NCI-H128 (cell line): ENCODE data around the gene NAT14.

ENCODE experiments used
- DNase-seq: peaks from one replicate; lab custom pipeline; 2025; ENCODE audit not compliant: unreplicated experiment; lab: John Stamatoyannopoulos, UW

The NAT14 gene

GRCh38 chr19:55453511-55454260, 31.3 kb upstream of the NAT14 start:
- no peak for DNase-seq

- DNase-seq: no peak
These were observed 30.2 kb upstream of the NAT14 start for GRCh38 chr19:55454787-55455243.

GRCh38 chr19:55455576-55456235, 29.3 kb upstream of the NAT14 start:
- DNase-seq: no peak

- no peak for DNase-seq
These were observed 28.6 kb upstream of the NAT14 start for GRCh38 chr19:55456347-55456746.

- no peak for DNase-seq
These were observed 27.1 kb upstream of the NAT14 start for GRCh38 chr19:55457683-55458457.

GRCh38 chr19:55459551-55459949, 25.4 kb upstream of the NAT14 start:
- DNase-seq: no peak

- DNase-seq: no peak
These were observed 24.9 kb upstream of the NAT14 start for GRCh38 chr19:55459950-55460657.

- DNase-seq: no peak
These were observed 24.2 kb upstream of the NAT14 start for GRCh38 chr19:55460670-55461258.

GRCh38 chr19:55461259-55461973, 23.6 kb upstream of the NAT14 start, which contains the start of gene ISOC2:
Gene ISOC2, minus strand, starts transcription at chr19:55461642. Its CDS starts 5,156 bp downstream, at chr19:55456486.
- peak; percentile 99 for DNase-seq

- no peak for DNase-seq
These were observed 22.9 kb upstream of the NAT14 start for GRCh38 chr19:55461974-55462626.

GRCh38 chr19:55462722-55463121, 22.3 kb upstream of the NAT14 start:
- no peak for DNase-seq

GRCh38 chr19:55463583-55464031, 21.4 kb upstream of the NAT14 start:
- DNase-seq: no peak

- DNase-seq: no peak
These were observed 20.8 kb upstream of the NAT14 start for GRCh38 chr19:55464039-55464661.

GRCh38 chr19:55464662-55465054, 20.3 kb upstream of the NAT14 start, which contains the start of gene C19orf85:
Gene C19orf85, minus strand, starts transcription at chr19:55464751. Its CDS starts 197 bp downstream, at chr19:55464554.
- no peak for DNase-seq

- no peak for DNase-seq
These were observed 19.3 kb upstream of the NAT14 start for GRCh38 chr19:55465460-55466240.

- DNase-seq: no peak
These were observed 18.8 kb upstream of the NAT14 start for GRCh38 chr19:55466241-55466614.

- DNase-seq: no peak
These were observed 17.5 kb upstream of the NAT14 start for GRCh38 chr19:55467236-55468053.
